ENCODE data around the gene BMPR2.

Gene BMPR2

GRCh38 chr2:202605174-202605573 is 229.0 kb downstream of the BMPR2 start:
- H3K9me3 ChIP-seq: no peaks in the 10 kb centered on the region
- H3K36me3 ChIP-seq: no peaks in the 10 kb centered on the region

GRCh38 chr2:202608142-202608852 is 232.2 kb downstream of the BMPR2 start:
- Histone ChIP-seq H3K27ac (no peak overlapping the region), H3K9ac (no peak overlapping the region), H3K9me3 (no peaks in the 10 kb centered on the region), H3K27me3 (no peaks in the 10 kb centered on the region), H3K4me3 (no peak overlapping the region), H3K36me3 (no peaks in the 10 kb centered on the region), H4K20me1 (no peaks in the 10 kb centered on the region), H3K4me1 (peaks cover 4% of the 10 kb centered on the region; the same call in 1 of the 2 replicates), H3K4me2 (no peak overlapping the region)
- no peak for TF ChIP-seq Cebpa-rat (IDR thresholded peaks at IDR 0.05)

More at GRCh38 chr2:202605174-202605573, 229.0 kb downstream of the BMPR2 start:
- no peak overlapping the region for H3K4me2 ChIP-seq
- no peak for TF ChIP-seq Cebpa-rat (IDR thresholded peaks at IDR 0.05)
- no peaks in the 10 kb centered on the region; the same call in 1 of the 2 replicates for H3K4me1 ChIP-seq
- H3K27me3 ChIP-seq: no peaks in the 10 kb centered on the region
- H3K27ac ChIP-seq: no peak overlapping the region
- no peak overlapping the region for H3K9ac ChIP-seq
- H3K4me3 ChIP-seq: no peak overlapping the region
- H4K20me1 ChIP-seq: no peaks in the 10 kb centered on the region

GRCh38 chr2:202609381-202610145 is 233.4 kb downstream of the BMPR2 start:
- no peaks in the 10 kb centered on the region for H3K36me3 ChIP-seq
- H4K20me1 ChIP-seq: no peaks in the 10 kb centered on the region
- TF ChIP-seq Cebpa-rat (IDR thresholded peaks at IDR 0.05): no peak
- H3K9ac ChIP-seq: no peak overlapping the region
- H3K4me1 ChIP-seq: peaks cover 4% of the 10 kb centered on the region; the same call in 1 of the 2 replicates
- no peak overlapping the region for H3K4me3 ChIP-seq
- H3K4me2 ChIP-seq: no peak overlapping the region
- no peaks in the 10 kb centered on the region for H3K9me3 ChIP-seq
- no peak overlapping the region for H3K27ac ChIP-seq
- H3K27me3 ChIP-seq: no peaks in the 10 kb centered on the region

GRCh38 chr2:202610380-202610779 is 234.3 kb downstream of the BMPR2 start:
- Histone ChIP-seq H3K27ac (no peak overlapping the region), H3K27me3 (no peaks in the 10 kb centered on the region), H3K9me3 (no peaks in the 10 kb centered on the region), H4K20me1 (no peaks in the 10 kb centered on the region), H3K4me1 (peaks cover 4% of the 10 kb centered on the region; the same call in 1 of the 2 replicates), H3K36me3 (no peaks in the 10 kb centered on the region), H3K9ac (no peak overlapping the region), H3K4me2 (0 out of 2 replicates have a peak overlapping the region, but pooled peaks have one; percentile 16), H3K4me3 (no peak overlapping the region)
- no peak for TF ChIP-seq Cebpa-rat (IDR thresholded peaks at IDR 0.05)

- Histone ChIP-seq H3K9me3 (no peaks in the 10 kb centered on the region), H3K4me2 (no peak overlapping the region), H3K36me3 (no peaks in the 10 kb centered on the region), H3K27me3 (no peaks in the 10 kb centered on the region), H3K4me1 (peaks cover 4% of the 10 kb centered on the region; the same call in 1 of the 2 replicates), H3K27ac (no peak overlapping the region), H3K9ac (no peak overlapping the region), H4K20me1 (no peaks in the 10 kb centered on the region), H3K4me3 (no peak overlapping the region)
- no peak for TF ChIP-seq Cebpa-rat (IDR thresholded peaks at IDR 0.05)
These were observed 236.0 kb downstream of the BMPR2 start for GRCh38 chr2:202612145-202612544.

- Histone ChIP-seq H3K9me3 (no peaks in the 10 kb centered on the region), H3K36me3 (no peaks in the 10 kb centered on the region), H3K27ac (no peak overlapping the region), H3K4me2 (no peak overlapping the region), H4K20me1 (no peaks in the 10 kb centered on the region), H3K4me1 (peaks cover 4% of the 10 kb centered on the region; the same call in 1 of the 2 replicates), H3K9ac (no peak overlapping the region), H3K27me3 (no peaks in the 10 kb centered on the region), H3K4me3 (no peak overlapping the region)
- TF ChIP-seq Cebpa-rat (IDR thresholded peaks at IDR 0.05): no peak
These were observed 237.4 kb downstream of the BMPR2 start for GRCh38 chr2:202613479-202613878.
